HG02588 (cell line): ENCODE data around the gene PRM2.

ENCODE experiments used
- ATAC-seq: cut with Tn5 transposase; IDR thresholded peaks from one replicate; pipeline ENCODE4 v1.9.1; 2021; ENCODE audit warnings: mild to moderate bottlenecking, moderate library complexity; ENCODE audit not compliant: unreplicated experiment

The PRM2 gene

DNA sequence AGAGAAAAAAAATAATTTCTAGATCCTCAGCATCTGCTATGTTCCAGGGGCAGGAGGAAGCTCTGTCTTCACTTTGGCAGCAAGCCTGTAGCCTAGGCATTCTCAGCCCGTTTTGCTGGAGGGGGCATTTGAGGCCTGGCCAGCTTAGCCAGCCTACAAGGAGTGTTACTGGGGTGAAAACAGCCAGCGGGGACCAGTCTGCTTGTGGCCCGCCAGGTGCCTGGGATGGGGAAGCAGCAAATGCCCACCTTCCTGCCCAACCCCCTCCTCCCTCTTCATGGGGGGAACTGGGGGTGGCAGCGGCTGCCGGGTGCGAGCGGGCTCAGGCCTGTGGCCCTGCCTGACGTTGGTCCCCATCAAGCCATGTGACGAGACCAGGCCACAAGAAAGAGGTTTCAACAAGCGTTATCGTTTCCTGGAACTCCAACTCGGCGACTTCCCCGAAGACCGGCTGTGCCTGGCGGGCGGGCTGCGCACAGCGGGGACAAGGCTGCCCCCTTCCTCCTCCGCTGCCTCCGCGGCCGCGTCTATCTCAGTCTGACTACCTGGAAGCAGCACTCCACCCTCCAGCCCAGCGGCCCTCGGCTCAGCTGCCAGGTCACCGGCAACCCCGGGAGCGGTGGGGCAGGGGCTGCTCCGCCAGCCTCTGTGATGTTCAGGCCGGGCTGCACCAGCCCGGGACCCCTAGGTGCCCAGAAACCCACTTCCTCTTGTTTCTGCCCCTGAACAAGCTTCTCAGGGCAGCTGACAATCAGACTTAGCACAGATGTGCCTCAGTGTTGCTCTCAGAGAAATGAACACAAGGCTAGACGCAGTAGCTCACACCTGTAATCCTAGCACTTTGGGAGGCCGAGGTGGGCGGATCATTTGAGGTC, 43.2 kb downstream of the PRM2 start:
- ATAC-seq: peak; percentile 56

DNA sequence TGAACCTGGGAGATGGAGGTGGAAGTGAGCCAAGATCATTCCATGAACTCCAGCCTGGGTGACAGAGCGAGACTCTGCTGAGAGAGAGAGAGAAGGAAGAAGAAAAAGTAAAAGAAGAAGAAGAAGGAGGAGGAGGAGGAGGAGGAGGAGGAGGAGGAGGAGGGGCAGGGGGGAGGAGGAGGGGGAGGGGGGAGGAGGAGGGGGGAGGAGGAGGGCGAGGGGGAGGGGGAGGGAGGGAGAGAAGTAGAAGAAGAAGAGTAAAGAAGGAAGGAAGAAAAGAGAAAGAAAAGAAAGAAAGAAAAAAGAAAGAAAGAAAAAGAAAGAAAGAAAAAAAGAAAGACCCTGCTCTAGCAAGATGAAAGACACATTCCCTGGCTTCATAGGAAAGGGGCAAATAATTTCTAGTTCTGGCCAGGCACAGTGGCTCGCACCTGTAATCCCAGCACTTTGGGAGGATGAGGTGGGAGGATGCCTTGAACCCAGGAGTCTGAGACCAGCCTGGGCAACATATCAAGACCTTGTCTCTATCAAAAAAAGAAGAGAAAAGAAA, 43.9 kb downstream of the PRM2 start:
- no peak for ATAC-seq

DNA sequence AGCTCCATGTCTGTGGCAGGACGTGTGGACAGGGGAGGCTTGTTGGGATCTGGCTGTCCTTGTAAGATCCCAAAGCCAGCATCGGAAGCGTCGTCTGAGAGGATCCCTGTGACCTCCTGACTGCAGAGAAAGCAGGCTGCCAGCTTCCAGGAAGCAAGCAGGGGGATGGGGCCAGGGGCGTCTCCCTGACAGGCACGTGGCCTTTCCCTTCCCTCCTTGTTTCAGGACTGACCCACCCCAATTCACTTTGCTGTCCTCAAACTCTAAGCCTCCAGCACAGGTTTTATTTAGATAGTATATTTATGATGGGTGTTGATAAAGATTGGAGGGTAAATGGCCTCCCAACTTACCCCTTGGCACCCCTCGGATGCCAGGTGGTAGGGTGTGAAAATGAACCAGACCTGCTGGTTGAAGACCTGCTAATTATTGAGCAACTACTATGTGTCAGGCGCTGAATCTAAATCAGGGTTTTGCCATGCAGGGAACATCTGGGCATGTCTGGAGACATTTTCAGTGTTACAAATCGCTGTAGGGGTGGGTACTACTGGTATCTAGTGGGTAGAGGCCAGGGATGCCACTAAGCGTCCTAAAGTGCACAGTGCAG, 44.8 kb downstream of the PRM2 start:
- ATAC-seq: no peak

GRCh38 chr16:11229906-11230305, 46.4 kb downstream of the PRM2 start:
- ATAC-seq: no peak

GRCh38 chr16:11229432-11229831, 46.8 kb downstream of the PRM2 start:
- ATAC-seq: no peak

GRCh38 chr16:11225677-11226549, 50.4 kb downstream of the PRM2 start:
- ATAC-seq: peak; percentile 2
